SJSA1 (cell line): ENCODE measurements around the gene KLC1. TPM values are rescaled to one million over a fixed set of nuclear protein-coding genes. Genes with fewer than 3 reads are reported as not detected.

ENCODE experiments used
- DNase-seq, 2 experiments: peaks; one replicate each; pipeline ENCODE4 v3.0.0-alpha.2; 2015 to 2020; ENCODE audit warnings: low spot score in 2 of 2, low read depth in 1 of 2
- H3K27ac ChIP-seq: fragments of 250-450 bp; sonication (Bioruptor Pico); 2 replicates; pipeline ENCODE4 v1.5.1; 2020; ENCODE audit warnings: mild to moderate bottlenecking, moderate library complexity
- H3K27me3 ChIP-seq: fragments of 250-450 bp; sonication (Bioruptor Pico); replicated peaks from 2 replicates; pipeline ENCODE4 v1.5.1; 2020; ENCODE audit warnings: mild to moderate bottlenecking, moderate library complexity
- H3K36me3 ChIP-seq: fragments of 250-450 bp; sonication (Bioruptor Pico); 2 replicates; pipeline ENCODE4 v1.5.1; 2020; ENCODE audit warnings: mild to moderate bottlenecking
- H3K4me1 ChIP-seq: fragments of 250-450 bp; sonication (Bioruptor Pico); replicated peaks from 2 replicates; pipeline ENCODE4 v1.6.1; 2021; ENCODE audit warnings: mild to moderate bottlenecking
- H3K4me3 ChIP-seq: fragments of 250-450 bp; sonication (Bioruptor Pico); 2 replicates; pipeline ENCODE4 v1.5.1; 2020; ENCODE audit warnings: mild to moderate bottlenecking
- H3K9me3 ChIP-seq: fragments of 250-450 bp; sonication (Bioruptor Pico); replicated peaks from 2 replicates; pipeline ENCODE4 v1.5.1; 2020; ENCODE audit warnings: mild to moderate bottlenecking
- total RNA-seq: library from RNA; depleted of rRNA; stranded (reverse); fragments of >200 nt; shearing (Covaris generic); gene quantifications from 2 replicates; pipeline ENCODE4 v1.2.3, GENCODE V29; 2014

The KLC1 gene
- total RNA-seq, 1 experiment from 2014 or later, result 196 TPM

GRCh38 chr14:103702497-103703432, 73.8 kb downstream of the KLC1 start:
- no peaks in the 10 kb centered on the region for H3K27me3 ChIP-seq
- H3K27ac ChIP-seq, result no peak overlapping the region
- H3K4me3 ChIP-seq, result no peak overlapping the region
- peaks cover 96% of the 10 kb centered on the region for H3K36me3 ChIP-seq
- H3K4me1 ChIP-seq, result no peaks in the 10 kb centered on the region
- no peaks in the 10 kb centered on the region for H3K9me3 ChIP-seq
- DNase-seq, result peak in 1 of 2 experiments; percentile 38

GRCh38 chr14:103703433-103704385, 74.7 kb downstream of the KLC1 start:
- Histone ChIP-seq H3K36me3 (peaks cover 96% of the 10 kb centered on the region), H3K27me3 (no peaks in the 10 kb centered on the region), H3K27ac (no peak overlapping the region), H3K4me3 (no peak overlapping the region), H3K4me1 (no peaks in the 10 kb centered on the region), H3K9me3 (no peaks in the 10 kb centered on the region)
- DNase-seq, result no peak

- H3K9me3 ChIP-seq, result no peaks in the 10 kb centered on the region
- H3K27ac ChIP-seq, result no peak overlapping the region
- DNase-seq, result peak in 1 of 2 experiments; percentile 32
- no peaks in the 10 kb centered on the region for H3K27me3 ChIP-seq
- H3K4me3 ChIP-seq, result no peak overlapping the region
- H3K36me3 ChIP-seq, result peaks cover 95% of the 10 kb centered on the region
- H3K4me1 ChIP-seq, result no peaks in the 10 kb centered on the region
Measured at GRCh38 chr14:103704708-103705107, 75.7 kb downstream of the KLC1 start.

GRCh38 chr14:103705118-103705503, 76.1 kb downstream of the KLC1 start:
- DNase-seq, result no peak
- H3K27ac ChIP-seq, result no peak overlapping the region
- no peaks in the 10 kb centered on the region for H3K9me3 ChIP-seq
- H3K27me3 ChIP-seq, result no peaks in the 10 kb centered on the region
- H3K36me3 ChIP-seq, result peaks cover 94% of the 10 kb centered on the region
- no peaks in the 10 kb centered on the region for H3K4me1 ChIP-seq
- no peak overlapping the region for H3K4me3 ChIP-seq

GRCh38 chr14:103705504-103706284, 76.7 kb downstream of the KLC1 start:
- H3K9me3 ChIP-seq, result no peaks in the 10 kb centered on the region

GRCh38 chr14:103706551-103707328, 77.7 kb downstream of the KLC1 start:
- H3K27ac ChIP-seq, result no peak overlapping the region
- H3K36me3 ChIP-seq, result peaks cover 91% of the 10 kb centered on the region
- H3K4me1 ChIP-seq, result no peaks in the 10 kb centered on the region
- no peaks in the 10 kb centered on the region for H3K27me3 ChIP-seq
- H3K9me3 ChIP-seq, result no peaks in the 10 kb centered on the region
- no peak for DNase-seq
- H3K4me3 ChIP-seq, result no peak overlapping the region

More at GRCh38 chr14:103705504-103706284, 76.7 kb downstream of the KLC1 start:
- DNase-seq, result no peak
- Histone ChIP-seq H3K27ac (no peak overlapping the region), H3K4me1 (no peaks in the 10 kb centered on the region), H3K27me3 (no peaks in the 10 kb centered on the region), H3K4me3 (no peak overlapping the region), H3K36me3 (peaks cover 92% of the 10 kb centered on the region)

GRCh38 chr14:103707329-103708263, 78.6 kb downstream of the KLC1 start:
- DNase-seq, result no peak
- H3K4me1 ChIP-seq, result no peaks in the 10 kb centered on the region
- H3K4me3 ChIP-seq, result no peak overlapping the region
- H3K9me3 ChIP-seq, result no peaks in the 10 kb centered on the region
- H3K27ac ChIP-seq, result no peak overlapping the region
- H3K36me3 ChIP-seq, result peaks cover 86% of the 10 kb centered on the region
- H3K27me3 ChIP-seq, result no peaks in the 10 kb centered on the region

- Histone ChIP-seq H3K36me3 (peaks cover 84% of the 10 kb centered on the region), H3K27me3 (no peaks in the 10 kb centered on the region), H3K9me3 (no peaks in the 10 kb centered on the region), H3K4me1 (peaks cover 2% of the 10 kb centered on the region), H3K4me3 (no peak overlapping the region), H3K27ac (no peak overlapping the region)
- DNase-seq, result no peak
Measured at GRCh38 chr14:103708750-103709187, 79.8 kb downstream of the KLC1 start.

GRCh38 chr14:103709814-103710213, 80.8 kb downstream of the KLC1 start:
- H3K27ac ChIP-seq, result no peak overlapping the region

GRCh38 chr14:103710771-103711377, 81.9 kb downstream of the KLC1 start:
- Histone ChIP-seq H3K9me3 (no peaks in the 10 kb centered on the region), H3K4me1 (peaks cover 15% of the 10 kb centered on the region), H3K36me3 (peaks cover 69% of the 10 kb centered on the region), H3K4me3 (no peak overlapping the region), H3K27me3 (no peaks in the 10 kb centered on the region), H3K27ac (no peak overlapping the region)
- no peak for DNase-seq

More at GRCh38 chr14:103709814-103710213, 80.8 kb downstream of the KLC1 start:
- peaks cover 12% of the 10 kb centered on the region for H3K4me1 ChIP-seq
- H3K36me3 ChIP-seq, result peaks cover 76% of the 10 kb centered on the region
- H3K27me3 ChIP-seq, result no peaks in the 10 kb centered on the region
- H3K9me3 ChIP-seq, result no peaks in the 10 kb centered on the region
- DNase-seq, result no peak
- H3K4me3 ChIP-seq, result no peak overlapping the region

GRCh38 chr14:103711516-103712431, 82.8 kb downstream of the KLC1 start:
- Histone ChIP-seq H3K9me3 (no peaks in the 10 kb centered on the region), H3K4me1 (peaks cover 21% of the 10 kb centered on the region), H3K4me3 (no peak overlapping the region), H3K27me3 (no peaks in the 10 kb centered on the region), H3K36me3 (peaks cover 60% of the 10 kb centered on the region), H3K27ac (no peak overlapping the region)
- no peak for DNase-seq
